Calu3 (cell line): ENCODE data around the gene EGF. TPM values are rescaled to one million over a fixed set of nuclear protein-coding genes. Genes with fewer than 3 reads are reported as not detected.

Experiments
- BruUV-seq: library from RNA; stranded (reverse); fragments of 400-500 nt; replicated peaks from 2 replicates; lab custom pipeline; 2021; lab: Mats Ljungman, UMichigan
- CTCF ChIA-PET: fragments of 300-600 bp; sonication (Branson Sonifier 250); formaldehyde crosslinking; loops from one replicate; lab custom pipeline; 2022; ENCODE audit warnings: antibody characterized with exemption; lab: Charles Lee
- DNase-seq: peaks from one replicate; pipeline ENCODE4 v3.0.0; 2022
- H3K27ac Mint-ChIP-seq: one replicate; pipeline ENCODE4 v1.8.0; 2022; ENCODE audit warnings: mixed read lengths; ENCODE audit not compliant: unreplicated experiment
- H3K27me3 Mint-ChIP-seq: one replicate; pipeline ENCODE4 v1.8.0; 2022; ENCODE audit warnings: mixed read lengths; ENCODE audit not compliant: unreplicated experiment
- H3K36me3 Mint-ChIP-seq: one replicate; pipeline ENCODE4 v1.8.0; 2022; ENCODE audit warnings: mild to moderate bottlenecking, moderate library complexity, mixed read lengths; ENCODE audit not compliant: insufficient read depth, unreplicated experiment
- H3K4me1 Mint-ChIP-seq: one replicate; pipeline ENCODE4 v1.8.0; 2022; ENCODE audit warnings: mild to moderate bottlenecking, low read depth, mixed read lengths; ENCODE audit not compliant: unreplicated experiment
- H3K4me3 Mint-ChIP-seq: one replicate; pipeline ENCODE4 v1.8.0; 2022; ENCODE audit warnings: mild to moderate bottlenecking, low read depth, moderate library complexity, mixed read lengths; ENCODE audit not compliant: unreplicated experiment
- H3K9me3 Mint-ChIP-seq: one replicate; pipeline ENCODE4 v1.8.0; 2022; ENCODE audit warnings: low read depth, mixed read lengths; ENCODE audit not compliant: unreplicated experiment
- intact Hi-C: fragments of 100-400 bp; cut with micrococcal nuclease; formaldehyde crosslinking; loops from one replicate; pipeline ENCODE4 v1.10.0; 2022; ENCODE audit not compliant: unreplicated experiment
- total RNA-seq: library from RNA; stranded (reverse); gene quantifications from 2 replicates; pipeline ENCODE4 v1.2.3, GENCODE V29; 2022
- TF ChIP-seq, protein P1 (sequence below): fragments of 200-600 bp; IDR thresholded peaks from one replicate; pipeline ENCODE4 v1.8.0; 2022; ENCODE audit warnings: antibody characterized with exemption; ENCODE audit not compliant: unreplicated experiment

EGF gene
- total RNA-seq, 1 experiment from 2014 or later = 1.4 TPM

DNA sequence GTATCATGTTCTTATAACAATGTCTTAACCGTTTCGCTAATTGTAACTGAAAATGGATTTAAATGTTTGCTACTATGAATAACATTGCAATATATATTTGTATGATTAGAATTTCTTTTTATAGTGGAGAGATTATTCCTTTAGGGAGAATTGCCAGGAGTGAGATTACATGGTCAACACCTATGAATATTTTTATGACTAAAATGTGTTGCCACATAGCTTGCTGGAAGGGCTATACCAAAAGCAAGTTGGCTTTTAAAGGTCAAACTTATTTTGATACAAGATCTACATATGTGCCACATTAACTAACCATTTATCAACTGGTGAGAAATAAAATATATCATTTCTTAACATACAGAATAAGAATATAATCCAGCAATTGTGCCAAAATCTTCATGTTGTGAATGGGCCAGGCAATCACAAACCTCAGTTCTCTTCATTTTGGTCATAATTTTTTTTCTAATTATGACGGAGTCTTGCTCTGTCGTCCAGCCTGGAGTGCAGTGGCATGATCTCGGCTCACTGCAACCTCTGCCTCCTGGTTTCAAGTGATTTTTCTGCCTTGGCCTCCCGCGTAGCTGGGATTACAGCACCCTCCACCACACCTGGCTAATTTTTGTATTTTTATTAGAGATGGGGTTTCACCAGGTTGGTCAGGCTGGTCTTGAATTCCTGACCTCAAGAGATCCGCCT lies 10.0 kb upstream of the EGF start:
- no peaks in the 10 kb centered on the region for H3K27me3 Mint-ChIP-seq
- BruUV-seq = no TSS peak
- H3K4me3 Mint-ChIP-seq = no peak overlapping the region
- no peaks in the 10 kb centered on the region for H3K36me3 Mint-ChIP-seq
- no peaks in the 10 kb centered on the region for H3K4me1 Mint-ChIP-seq
- CTCF ChIA-PET = no interaction called here
- no peak overlapping the region for H3K27ac Mint-ChIP-seq
- DNase-seq = no peak
- intact Hi-C loops = no loop called here
- H3K9me3 Mint-ChIP-seq = peaks cover 2% of the 10 kb centered on the region
- TF ChIP-seq, protein P1, sequence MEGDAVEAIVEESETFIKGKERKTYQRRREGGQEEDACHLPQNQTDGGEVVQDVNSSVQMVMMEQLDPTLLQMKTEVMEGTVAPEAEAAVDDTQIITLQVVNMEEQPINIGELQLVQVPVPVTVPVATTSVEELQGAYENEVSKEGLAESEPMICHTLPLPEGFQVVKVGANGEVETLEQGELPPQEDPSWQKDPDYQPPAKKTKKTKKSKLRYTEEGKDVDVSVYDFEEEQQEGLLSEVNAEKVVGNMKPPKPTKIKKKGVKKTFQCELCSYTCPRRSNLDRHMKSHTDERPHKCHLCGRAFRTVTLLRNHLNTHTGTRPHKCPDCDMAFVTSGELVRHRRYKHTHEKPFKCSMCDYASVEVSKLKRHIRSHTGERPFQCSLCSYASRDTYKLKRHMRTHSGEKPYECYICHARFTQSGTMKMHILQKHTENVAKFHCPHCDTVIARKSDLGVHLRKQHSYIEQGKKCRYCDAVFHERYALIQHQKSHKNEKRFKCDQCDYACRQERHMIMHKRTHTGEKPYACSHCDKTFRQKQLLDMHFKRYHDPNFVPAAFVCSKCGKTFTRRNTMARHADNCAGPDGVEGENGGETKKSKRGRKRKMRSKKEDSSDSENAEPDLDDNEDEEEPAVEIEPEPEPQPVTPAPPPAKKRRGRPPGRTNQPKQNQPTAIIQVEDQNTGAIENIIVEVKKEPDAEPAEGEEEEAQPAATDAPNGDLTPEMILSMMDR = no peak

DNA sequence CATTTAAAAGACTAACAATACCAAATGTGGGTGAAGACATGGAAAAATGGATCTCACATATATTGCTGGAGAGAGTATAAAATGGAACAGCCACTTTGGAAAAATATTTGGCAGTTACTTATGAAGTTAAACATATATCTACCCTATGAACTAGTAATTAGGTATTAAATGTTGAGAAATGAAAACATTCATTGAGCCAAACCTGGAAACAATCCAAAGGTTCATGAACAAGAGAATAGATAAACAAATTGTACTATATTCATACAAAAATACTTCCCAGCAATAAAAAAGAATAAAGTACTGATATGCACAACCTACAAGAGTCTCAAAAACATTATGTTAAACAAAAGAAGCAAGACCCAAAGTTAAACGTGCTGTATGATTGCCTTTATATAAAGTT lies 4.0 kb upstream of the EGF start:
- BruUV-seq = no TSS peak
- Mint-ChIP-seq H3K4me1 (peaks cover 18% of the 10 kb centered on the region), H3K9me3 (no peaks in the 10 kb centered on the region), H3K36me3 (no peaks in the 10 kb centered on the region), H3K4me3 (no peak overlapping the region), H3K27ac (no peak overlapping the region), H3K27me3 (no peaks in the 10 kb centered on the region)
- TF ChIP-seq, protein P1 = no peak
- no peak for DNase-seq
- intact Hi-C loops = no loop called here
- CTCF ChIA-PET = no interaction called here

DNA sequence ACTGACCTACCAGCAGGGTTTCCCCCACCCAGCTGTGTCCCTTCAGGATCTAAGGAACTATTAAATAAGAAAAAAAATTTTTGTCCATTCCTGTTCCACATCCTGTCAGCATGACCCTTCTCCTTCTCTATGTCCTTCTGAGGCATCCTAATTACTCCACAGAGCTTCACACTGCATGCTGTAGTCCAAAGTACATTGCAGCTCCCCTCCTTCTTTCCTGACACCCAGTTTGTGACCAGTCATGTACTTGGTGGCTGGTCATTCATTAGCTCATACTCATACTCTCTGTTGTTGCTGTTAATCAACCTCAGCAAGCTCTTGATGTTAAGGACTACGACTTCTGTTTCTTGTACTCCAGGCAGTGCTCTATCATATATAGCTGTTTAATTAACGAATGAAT lies 2.4 kb upstream of the EGF start:
- Mint-ChIP-seq H3K27ac (no peak overlapping the region), H3K4me1 (peaks cover 18% of the 10 kb centered on the region), H3K9me3 (no peaks in the 10 kb centered on the region), H3K4me3 (no peak overlapping the region), H3K36me3 (no peaks in the 10 kb centered on the region), H3K27me3 (no peaks in the 10 kb centered on the region)
- CTCF ChIA-PET = no interaction called here
- DNase-seq = no peak
- intact Hi-C loops = no loop called here
- TF ChIP-seq, protein P1 = no peak
- no TSS peak for BruUV-seq

DNA sequence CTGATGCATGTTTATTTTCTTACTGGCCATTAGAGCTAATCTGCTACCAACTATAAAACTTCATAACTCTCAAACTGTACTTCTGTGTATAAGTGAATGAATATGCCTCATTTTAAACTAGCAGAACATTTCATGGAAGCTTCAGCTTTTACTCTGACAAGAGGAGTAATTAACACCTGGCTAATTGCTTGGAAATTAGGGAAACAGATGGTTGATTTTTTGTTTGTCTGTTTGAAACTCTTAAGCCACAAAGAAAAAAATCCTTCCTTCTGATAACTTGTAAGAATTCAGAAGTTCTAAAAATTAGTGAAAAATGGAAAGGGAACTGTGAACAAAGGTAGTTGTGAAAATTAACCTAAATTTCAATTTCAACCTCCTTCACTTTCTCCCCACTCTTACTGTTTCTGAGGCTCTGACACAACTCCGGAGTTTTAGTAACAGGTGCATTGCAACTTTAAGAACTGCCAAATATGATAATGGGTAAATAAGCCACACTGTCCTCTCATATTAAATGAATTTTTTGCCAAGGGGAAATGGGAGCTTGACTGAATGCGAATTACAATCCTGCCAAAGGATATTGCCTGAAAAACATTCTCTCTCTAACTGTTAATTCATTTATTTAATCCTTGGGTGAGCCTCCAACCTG lies 1.0 kb downstream of the EGF start:
- CTCF ChIA-PET = no interaction called here
- Mint-ChIP-seq H3K27ac (no peak overlapping the region), H3K4me1 (peaks cover 18% of the 10 kb centered on the region), H3K36me3 (no peaks in the 10 kb centered on the region), H3K4me3 (no peak overlapping the region), H3K27me3 (no peaks in the 10 kb centered on the region), H3K9me3 (no peaks in the 10 kb centered on the region)
- intact Hi-C loops = no loop called here
- no TSS peak for BruUV-seq
- TF ChIP-seq, protein P1 = no peak
- no peak for DNase-seq
